Peyer's patch (tissue), 4 donors: ENCODE measurements around the gene SPRY4. TPM values are rescaled to one million over a fixed set of nuclear protein-coding genes. Genes with fewer than 3 reads are reported as not detected.

Experiments
- DNase-seq, 3 donors: peaks; one replicate each; pipeline ENCODE4 v3.0.0-alpha.2; 2017 to 2019
- H3K27ac ChIP-seq, 4 donors: fragments of 200-600 bp; sonication (generic); one replicate each; pipeline ENCODE4 v1.5.1; 2016 to 2019
- H3K27me3 ChIP-seq, 2 donors: fragments of 200-600 bp; sonication (generic); one replicate each; pipeline ENCODE4 v1.5.1; 2019
- H3K36me3 ChIP-seq, 3 donors: fragments of 200-600 bp; sonication (generic); one replicate each; pipeline ENCODE4 v1.5.1; 2016 to 2019
- H3K4me1 ChIP-seq, 4 donors: fragments of 200-600 bp; sonication (generic); one replicate each; pipeline ENCODE4 v1.5.1; 2016 to 2019
- H3K4me3 ChIP-seq, 4 donors: fragments of 200-600 bp; sonication (generic); 1 replicate in 3 of 4; 2 replicates in 1 of 4; pipeline ENCODE4 v1.5.1; 2016 to 2019; ENCODE audit warnings: mild to moderate bottlenecking in 1 of 4
- H3K9me3 ChIP-seq, 4 donors: fragments of 200-600 bp; sonication (generic); one replicate each; pipeline ENCODE4 v1.5.1; 2016 to 2019; ENCODE audit warnings: mild to moderate bottlenecking in 1 of 4
- CTCF ChIP-seq, 6 experiments: fragments of 450-650 bp in 4 of 6; fragments of 200-600 bp in 2 of 6; sonication (generic) in 1 of 6; IDR thresholded peaks; one replicate each; pipeline ENCODE4 v1.5.1; 2017 to 2019; ENCODE audit warnings: antibody characterized with exemption in 6 of 6, mild to moderate bottlenecking in 3 of 6, moderate library complexity in 1 of 6
- POLR2A ChIP-seq, 2 donors: fragments of 450-650 bp; IDR thresholded peaks; one replicate each; pipeline ENCODE4 v1.5.1; 2017; ENCODE audit warnings: antibody characterized with exemption in 2 of 2, mild to moderate bottlenecking in 2 of 2, moderate library complexity in 2 of 2
- total RNA-seq, 4 donors: library from RNA; depleted of rRNA; stranded (reverse); fragments of >200 nt; gene quantifications; one replicate each; pipeline ENCODE4 v1.1.0, GENCODE V29; 2016

Gene SPRY4
- total RNA-seq, 4 donors from 2014 or later: 17.5 to 43.3 (median 31.5) TPM

GRCh38 chr5:142283304-142283703, 41.5 kb downstream of the SPRY4 start:
- H3K4me3 ChIP-seq: no peak overlapping the region
- peaks cover 0 to 12% (median 0%) of the 10 kb centered on the region in 4 donors for H3K4me1 ChIP-seq
- H3K9me3 ChIP-seq: no peaks in the 10 kb centered on the region

GRCh38 chr5:142281966-142282365, 42.9 kb downstream of the SPRY4 start:
- Histone ChIP-seq H3K27me3 (no peaks in the 10 kb centered on the region), H3K4me1 (no peaks in the 10 kb centered on the region), H3K9me3 (no peaks in the 10 kb centered on the region), H3K4me3 (no peak overlapping the region), H3K36me3 (no peaks in the 10 kb centered on the region), H3K27ac (no peak overlapping the region)
- no peak for DNase-seq
- TF ChIP-seq POLR2A (IDR thresholded peaks at IDR 0.05) (no peak), CTCF (IDR thresholded peaks at IDR 0.05) (no peak)

More at GRCh38 chr5:142283304-142283703, 41.5 kb downstream of the SPRY4 start:
- Histone ChIP-seq H3K27ac (no peak overlapping the region), H3K27me3 (no peaks in the 10 kb centered on the region), H3K36me3 (no peaks in the 10 kb centered on the region)
- DNase-seq: no peak
- TF ChIP-seq CTCF (IDR thresholded peaks at IDR 0.05) (no peak), POLR2A (IDR thresholded peaks at IDR 0.05) (no peak)

GRCh38 chr5:142281008-142281367, 43.8 kb downstream of the SPRY4 start:
- Histone ChIP-seq H3K4me3 (no peak overlapping the region), H3K36me3 (no peaks in the 10 kb centered on the region), H3K9me3 (no peaks in the 10 kb centered on the region), H3K27ac (peak overlapping the region in 1 of 4 donors; percentile 4), H3K27me3 (no peaks in the 10 kb centered on the region), H3K4me1 (no peaks in the 10 kb centered on the region)
- TF ChIP-seq POLR2A (IDR thresholded peaks at IDR 0.05) (no peak), CTCF (IDR thresholded peaks at IDR 0.05) (no peak)
- no peak for DNase-seq

- Histone ChIP-seq H3K9me3 (no peaks in the 10 kb centered on the region), H3K4me1 (no peaks in the 10 kb centered on the region), H3K27ac (peak overlapping the region in 2 of 4 donors; percentile 4 to 12), H3K4me3 (no peak overlapping the region), H3K27me3 (no peaks in the 10 kb centered on the region), H3K36me3 (no peaks in the 10 kb centered on the region)
- TF ChIP-seq POLR2A (IDR thresholded peaks at IDR 0.05): no peak
- no peak for TF ChIP-seq CTCF (IDR thresholded peaks at IDR 0.05)
- DNase-seq: no peak
These were observed 44.5 kb downstream of the SPRY4 start for GRCh38 chr5:142280066-142281007.

GRCh38 chr5:142278627-142279026, 46.2 kb downstream of the SPRY4 start:
- Histone ChIP-seq H3K4me3 (no peak overlapping the region), H3K4me1 (no peaks in the 10 kb centered on the region), H3K9me3 (no peaks in the 10 kb centered on the region), H3K36me3 (no peaks in the 10 kb centered on the region), H3K27me3 (no peaks in the 10 kb centered on the region), H3K27ac (no peak overlapping the region)
- no peak for TF ChIP-seq CTCF (IDR thresholded peaks at IDR 0.05)
- no peak for TF ChIP-seq POLR2A (IDR thresholded peaks at IDR 0.05)
- DNase-seq: no peak
